Endothelial cell of umbilical vein (primary cell): ENCODE measurements around the gene THAP3. TPM values are rescaled to one million over a fixed set of nuclear protein-coding genes. Genes with fewer than 3 reads are reported as not detected.

Experiments used
- BruUV-seq: library from RNA; stranded (reverse); fragments of 400-500 nt; replicated peaks from 2 replicates; lab custom pipeline; 2021; lab: Mats Ljungman, UMichigan
- CTCF ChIA-PET: fragments of 300-600, 350-600 bp; sonication (Branson Sonifier 250); formaldehyde crosslinking; loops from one replicate; lab custom pipeline; 2021; ENCODE audit warnings: antibody characterized with exemption, inconsistent platforms; lab: Charles Lee
- POLR2A ChIA-PET: fragments of 300-600, 350-600 bp; sonication (Branson Sonifier 250); formaldehyde crosslinking; loops from one replicate; lab custom pipeline; 2021; ENCODE audit warnings: antibody characterized with exemption, inconsistent platforms; lab: Charles Lee
- DNase-seq: peaks from one replicate; pipeline ENCODE4 v3.0.0-alpha.2; 2011; ENCODE audit warnings: low read depth, low spot score
- FAIRE-seq: peaks from 2 replicates; lab custom pipeline; 2011; peaks lifted over from hg19 to GRCh38; lab: Jason Lieb, UNC
- H2AFZ ChIP-seq: 2 replicates; pipeline ENCODE4 v1.6.0; 2012; ENCODE audit warnings: low read depth, low read length, control low read depth, inconsistent platforms
- H3K27ac ChIP-seq: 2 replicates; pipeline ENCODE4 v1.5.1; 2011; ENCODE audit warnings: low read depth, mild to moderate bottlenecking, control low read depth, low read length, moderate library complexity; ENCODE audit not compliant: insufficient read depth
- H3K27me3 ChIP-seq, 2 experiments: 2 replicates each; pipeline versions ENCODE4 v1.6.0 to v1.6.1; 2011; ENCODE audit warnings: low read length in 2 of 2, mixed read lengths in 1 of 2; ENCODE audit not compliant: control insufficient read depth in 2 of 2, insufficient read depth in 2 of 2
- H3K36me3 ChIP-seq, 2 experiments: 2 replicates in 1 of 2; 3 replicates in 1 of 2; pipeline ENCODE4 v1.5.1; 2011; ENCODE audit warnings: low read length in 2 of 2, mild to moderate bottlenecking in 1 of 2, moderate library complexity in 1 of 2; ENCODE audit not compliant: control insufficient read depth in 2 of 2, insufficient read depth in 2 of 2; ENCODE audit errors: extremely low read depth in 1 of 2
- H3K4me1 ChIP-seq: 3 replicates; pipeline ENCODE4 v1.5.1; 2011; ENCODE audit warnings: mild to moderate bottlenecking, low read length; ENCODE audit not compliant: control insufficient read depth, insufficient read depth; ENCODE audit errors: extremely low read depth
- H3K4me2 ChIP-seq: 2 replicates; pipeline ENCODE4 v1.6.1; 2011; ENCODE audit warnings: low read length, control low read depth, mixed read lengths; ENCODE audit not compliant: insufficient read depth
- H3K4me3 ChIP-seq, 3 experiments: fragments of 200-600 bp in 1 of 3; sonication (generic), shearing (Covaris generic) in 1 of 3; replicated peaks in 1 of 3; 2 replicates each; pipeline ENCODE4 v1.5.1; 2011 to 2016; ENCODE audit warnings: control low read depth in 3 of 3, low read length in 3 of 3, mild to moderate bottlenecking in 2 of 3, inconsistent platforms in 1 of 3, low read depth in 1 of 3, moderate library complexity in 1 of 3; ENCODE audit not compliant: insufficient read depth in 1 of 3
- H3K79me2 ChIP-seq: 2 replicates; pipeline ENCODE4 v1.6.0; 2012; ENCODE audit warnings: low read length, inconsistent platforms; ENCODE audit not compliant: control insufficient read depth, insufficient read depth
- H3K9ac ChIP-seq: replicated peaks from 2 replicates; pipeline ENCODE3; 2011; ENCODE audit warnings: low read length, control low read depth; ENCODE audit not compliant: insufficient read depth; ENCODE audit errors: extremely low read depth
- H3K9me1 ChIP-seq: replicated peaks from 3 replicates; pipeline ENCODE4 v1.6.0; 2011; ENCODE audit warnings: mild to moderate bottlenecking, low read length; ENCODE audit not compliant: control insufficient read depth, insufficient read depth; ENCODE audit errors: extremely low read depth
- H3K9me3 ChIP-seq: replicated peaks from 2 replicates; pipeline ENCODE4 v1.5.1; 2012; ENCODE audit warnings: low read length, inconsistent platforms; ENCODE audit not compliant: control insufficient read depth, insufficient read depth
- H4K20me1 ChIP-seq: replicated peaks from 2 replicates; pipeline ENCODE3; 2011; ENCODE audit warnings: mild to moderate bottlenecking, low read length; ENCODE audit not compliant: control insufficient read depth, insufficient read depth; ENCODE audit errors: extremely low read depth
- CTCF ChIP-seq, 2 donors: IDR thresholded peaks; 1 replicate in 1 of 2; 2 replicates in 1 of 2; pipeline ENCODE4 v1.5.1; 2011; ENCODE audit warnings: low read length in 2 of 2, mild to moderate bottlenecking in 2 of 2, moderate library complexity in 2 of 2, control low read depth in 1 of 2, inconsistent platforms in 1 of 2, low read depth in 1 of 2; ENCODE audit not compliant: insufficient read depth in 1 of 2; ENCODE audit errors: extremely low read depth in 1 of 2
- EZH2 ChIP-seq: IDR thresholded peaks from 2 replicates; pipeline ENCODE4 v1.6.1; 2012; ENCODE audit warnings: borderline replicate concordance, low read depth, mild to moderate bottlenecking, moderate library complexity, low read length, inconsistent platforms; ENCODE audit not compliant: severe bottlenecking
- FOS ChIP-seq: IDR thresholded peaks from 2 replicates; pipeline ENCODE4 v1.6.1; 2011; ENCODE audit warnings: mild to moderate bottlenecking, low read length, moderate library complexity, borderline replicate concordance; ENCODE audit not compliant: insufficient read depth
- GATA2 ChIP-seq: IDR thresholded peaks from 2 replicates; pipeline ENCODE4 v1.7.0; 2011; ENCODE audit warnings: low read depth, mild to moderate bottlenecking, moderate library complexity, mixed read lengths, low read length; ENCODE audit not compliant: insufficient read length, insufficient read depth
- JUN ChIP-seq: IDR thresholded peaks from 2 replicates; pipeline ENCODE4 v1.6.1; 2011; ENCODE audit warnings: borderline replicate concordance, low read depth; ENCODE audit not compliant: insufficient read length, insufficient read depth
- MAX ChIP-seq: IDR thresholded peaks from 2 replicates; pipeline ENCODE4 v1.6.1; 2011; ENCODE audit not compliant: insufficient read depth, insufficient read length
- MYC ChIP-seq: IDR thresholded peaks from one replicate; pipeline ENCODE4 v1.6.1; 2011; ENCODE audit warnings: mild to moderate bottlenecking, low read depth, low read length
- POLR2A ChIP-seq: IDR thresholded peaks from 2 replicates; pipeline ENCODE4 v1.6.1; 2012; ENCODE audit warnings: low read depth, mild to moderate bottlenecking, control low read depth, low read length
- POLR2AphosphoS5 ChIP-seq: IDR thresholded peaks from 2 replicates; pipeline ENCODE4 v1.6.1; 2012; ENCODE audit warnings: low read depth, mild to moderate bottlenecking, control low read depth, low read length, moderate library complexity; ENCODE audit not compliant: insufficient read depth
- dilution Hi-C: fragments of 300-500 bp; cut with MboI; formaldehyde crosslinking; loops from one replicate; pipeline ENCODE4 v1.15.0; 2019; ENCODE audit warnings: low sequenced_read_pairs; ENCODE audit not compliant: extremely low pct_ligation_motif_present
- intact Hi-C: fragments of 100-400 bp; cut with micrococcal nuclease; formaldehyde crosslinking; loops from one replicate; pipeline ENCODE4 v1.10.0; 2022
- polyA plus RNA-seq, 4 experiments: library from polyadenylated mRNA; depleted of rRNA in 3 of 4; stranded (reverse) in 3 of 4; unstranded in 1 of 4; fragments of >200 nt; gene quantifications; 2 replicates each; pipeline versions ENCODE4 v1.2.1 to v1.2.3, GENCODE V29; 2011 to 2012; ENCODE audit warnings: missing spikeins in 1 of 4
- total RNA-seq: library from RNA; stranded (reverse); gene quantifications from 2 replicates; pipeline ENCODE4 v1.2.3, GENCODE V29; 2021

The THAP3 gene
- total and polyA plus RNA-seq, 2 donors (not counting 3 experiments of a cell fraction or from before 2014, with no cell fraction given), result 11.3 to 16.7 TPM

GRCh38 chr1:6593810-6594209 lies 30.9 kb upstream of the THAP3 start:
- Histone ChIP-seq H3K4me1 (no peaks in the 10 kb centered on the region), H3K9me1 (no peaks in the 10 kb centered on the region), H3K4me3 (no peak overlapping the region), H3K36me3 (peaks cover 6 to 48% of the 10 kb centered on the region in 2 experiments), H3K27me3 (no peaks in the 10 kb centered on the region), H3K9me3 (no peaks in the 10 kb centered on the region), H3K4me2 (no peak overlapping the region), H2AFZ (no peak overlapping the region), H3K27ac (no peak overlapping the region), H3K79me2 (peaks cover 24% of the 10 kb centered on the region), H4K20me1 (no peaks in the 10 kb centered on the region), H3K9ac (no peak overlapping the region)
- ChIA-PET CTCF (no interaction called here), POLR2A (no interaction called here)
- TF ChIP-seq EZH2, result no peak
- no peak for TF ChIP-seq JUN
- TF ChIP-seq POLR2A, result no peak
- TF ChIP-seq CTCF (IDR thresholded peaks at IDR 0.05; ENCODE audit: extremely low read depth in 1 of 2, insufficient read depth in 1 of 2, low read depth in 1 of 2, low read length in 2 of 2), result no peak
- no peak for TF ChIP-seq POLR2AphosphoS5
- TF ChIP-seq FOS, result no peak
- TF ChIP-seq MAX, result no peak
- TF ChIP-seq GATA2, result no peak
- TF ChIP-seq MYC, result no peak
- dilution Hi-C loops, result no loop called here
- no peak for DNase-seq
- intact Hi-C loops, result no loop called here
- BruUV-seq, result no TSS peak
- FAIRE-seq, result no peak
